ENCODE data around the gene TFB2M.
A peak's percentile ranks its signal among the peaks of the same experiment; 100 is the strongest.

DNA sequence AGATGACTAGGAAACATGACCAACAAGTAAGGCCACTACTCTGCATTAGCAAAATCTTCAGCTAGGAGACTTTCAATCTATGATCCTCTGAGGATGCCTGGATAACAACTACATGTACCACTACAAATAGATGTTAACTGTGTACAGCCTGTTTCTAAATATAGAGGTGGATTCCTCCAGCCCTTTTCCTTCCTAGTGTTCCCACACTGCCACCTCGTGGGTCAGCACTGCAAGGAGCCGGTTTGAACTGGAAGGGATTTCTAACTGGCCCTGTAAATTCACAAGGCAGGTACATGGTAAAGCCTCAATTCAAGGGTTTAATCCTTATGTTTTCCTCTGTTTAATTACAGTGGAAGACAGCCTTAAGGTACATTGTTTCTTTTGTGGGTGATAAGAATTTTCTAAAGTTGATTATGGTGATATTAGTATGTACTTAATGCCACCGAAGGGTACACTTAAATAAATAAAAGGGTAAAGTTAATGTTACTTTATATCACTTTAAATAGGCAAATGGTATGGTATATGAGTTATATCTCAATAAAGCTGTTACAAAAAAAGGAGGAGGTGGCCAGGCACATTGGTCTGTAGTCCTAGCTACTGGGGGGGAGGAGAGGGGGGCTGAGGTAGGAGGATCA, 73.3 kb downstream of the TFB2M start:
- TF ChIP-seq, protein P1, sequence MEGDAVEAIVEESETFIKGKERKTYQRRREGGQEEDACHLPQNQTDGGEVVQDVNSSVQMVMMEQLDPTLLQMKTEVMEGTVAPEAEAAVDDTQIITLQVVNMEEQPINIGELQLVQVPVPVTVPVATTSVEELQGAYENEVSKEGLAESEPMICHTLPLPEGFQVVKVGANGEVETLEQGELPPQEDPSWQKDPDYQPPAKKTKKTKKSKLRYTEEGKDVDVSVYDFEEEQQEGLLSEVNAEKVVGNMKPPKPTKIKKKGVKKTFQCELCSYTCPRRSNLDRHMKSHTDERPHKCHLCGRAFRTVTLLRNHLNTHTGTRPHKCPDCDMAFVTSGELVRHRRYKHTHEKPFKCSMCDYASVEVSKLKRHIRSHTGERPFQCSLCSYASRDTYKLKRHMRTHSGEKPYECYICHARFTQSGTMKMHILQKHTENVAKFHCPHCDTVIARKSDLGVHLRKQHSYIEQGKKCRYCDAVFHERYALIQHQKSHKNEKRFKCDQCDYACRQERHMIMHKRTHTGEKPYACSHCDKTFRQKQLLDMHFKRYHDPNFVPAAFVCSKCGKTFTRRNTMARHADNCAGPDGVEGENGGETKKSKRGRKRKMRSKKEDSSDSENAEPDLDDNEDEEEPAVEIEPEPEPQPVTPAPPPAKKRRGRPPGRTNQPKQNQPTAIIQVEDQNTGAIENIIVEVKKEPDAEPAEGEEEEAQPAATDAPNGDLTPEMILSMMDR (optimal IDR thresholded peaks at IDR 0.05 in 1 of 3, IDR thresholded peaks at IDR 0.05 in 1 of 3, conservative IDR thresholded peaks at IDR 0.05 in 1 of 3; ENCODE audit: extremely low read depth in 1 of 3, insufficient read depth in 2 of 3, low read length in 3 of 3) = peak; percentile 72 to 84 (median 82)
- no peak for TF ChIP-seq EZH2 (IDR thresholded peaks at IDR 0.05; ENCODE audit: low read length)
